Neural progenitor cell (in vitro differentiated cells): ENCODE measurements around the gene FRG1. TPM values are rescaled to one million over a fixed set of nuclear protein-coding genes. Genes with fewer than 3 reads are reported as not detected.
A peak's percentile ranks its signal among the peaks of the same experiment; 100 is the strongest.
"Not testable (repeated sequence)": the region's sequence is repeated elsewhere in the genome, so short reads cannot be mapped to it uniquely, and the experiment has no call there.

Experiments
- DNase-seq: peaks from one replicate; pipeline ENCODE4 v3.0.0-alpha.2; 2016; ENCODE audit warnings: low spot score
- H2AFZ ChIP-seq: fragments of 200-600 bp; sonication (generic); replicated peaks from 2 replicates; pipeline ENCODE4 v1.6.1; 2016; ENCODE audit warnings: antibody characterized with exemption
- H3F3A ChIP-seq: fragments of 200-600 bp; sonication (generic); 2 replicates; pipeline ENCODE4 v1.6.1; 2016; ENCODE audit warnings: antibody characterized with exemption, low read depth
- H3K27ac ChIP-seq: fragments of 200-600 bp; sonication (generic); 2 replicates; pipeline ENCODE4 v1.5.1; 2016; ENCODE audit warnings: mild to moderate bottlenecking
- H3K27me3 ChIP-seq: fragments of 200-600 bp; sonication (generic); 2 replicates; pipeline ENCODE4 v1.6.1; 2016; ENCODE audit warnings: mild to moderate bottlenecking, moderate library complexity
- H3K36me3 ChIP-seq: fragments of 200-600 bp; sonication (generic); 2 replicates; pipeline ENCODE4 v1.5.1; 2016
- H3K4me1 ChIP-seq: fragments of 200-600 bp; sonication (generic); 2 replicates; pipeline ENCODE4 v1.6.1; 2016; ENCODE audit warnings: mixed run types
- H3K4me2 ChIP-seq: fragments of 200-600 bp; sonication (generic); 2 replicates; pipeline ENCODE4 v1.6.1; 2016
- H3K4me3 ChIP-seq: fragments of 200-600 bp; sonication (generic); 2 replicates; pipeline ENCODE4 v1.5.1; 2016
- H3K79me2 ChIP-seq: fragments of 200-600 bp; sonication (generic); 2 replicates; pipeline ENCODE4 v1.6.1; 2016; ENCODE audit warnings: low read depth
- H3K9ac ChIP-seq: fragments of 200-600 bp; sonication (generic); 2 replicates; pipeline ENCODE4 v1.6.1; 2016
- H3K9me3 ChIP-seq: fragments of 200-600 bp; sonication (generic); 2 replicates; pipeline ENCODE4 v1.5.1; 2016; ENCODE audit warnings: low read depth
- H4K20me1 ChIP-seq: fragments of 200-600 bp; sonication (generic); 2 replicates; pipeline ENCODE4 v1.6.1; 2016; ENCODE audit warnings: low read depth
- H3K27ac Mint-ChIP-seq: 3 replicates; pipeline ENCODE4 v1.8.0; 2021; ENCODE audit warnings: mixed read lengths
- H3K27me3 Mint-ChIP-seq: 2 replicates; pipeline ENCODE4 v1.8.0; 2022; ENCODE audit warnings: low read depth, mild to moderate bottlenecking, inconsistent platforms, moderate library complexity, mixed read lengths; ENCODE audit not compliant: insufficient read depth
- H3K36me3 Mint-ChIP-seq: 3 replicates; pipeline ENCODE4 v1.8.0; 2021; ENCODE audit warnings: mixed read lengths
- H3K4me1 Mint-ChIP-seq: 3 replicates; pipeline ENCODE4 v1.8.0; 2021; ENCODE audit warnings: mixed read lengths
- H3K4me3 Mint-ChIP-seq: 3 replicates; pipeline ENCODE4 v1.8.0; 2021; ENCODE audit warnings: mild to moderate bottlenecking, moderate library complexity, mixed read lengths
- H3K9me3 Mint-ChIP-seq: 3 replicates; pipeline ENCODE4 v1.8.0; 2020; ENCODE audit warnings: mixed read lengths
- EZH2 ChIP-seq: fragments of 200-600 bp; sonication (generic); IDR thresholded peaks from 2 replicates; pipeline ENCODE4 v1.6.1; 2017; ENCODE audit warnings: antibody characterized with exemption, mild to moderate bottlenecking, moderate library complexity
- EZH2phosphoT487 ChIP-seq: fragments of 200-600 bp; sonication (generic); IDR thresholded peaks from 2 replicates; pipeline ENCODE4 v1.6.1; 2017; ENCODE audit warnings: antibody characterized with exemption
- total RNA-seq: library from RNA; depleted of rRNA; stranded (reverse); fragments of >200 nt; gene quantifications from 2 replicates; pipeline ENCODE4 v1.2.3, GENCODE V29; 2015; ENCODE audit warnings: low replicate concordance
- TF ChIP-seq, protein P1 (sequence below): fragments of 200-600 bp; sonication (generic); IDR thresholded peaks from 2 replicates; pipeline ENCODE4 v1.5.1; 2017; ENCODE audit warnings: antibody characterized with exemption, mild to moderate bottlenecking

The FRG1 gene
- total RNA-seq, 1 donor from 2014 or later, result 127 TPM

DNA sequence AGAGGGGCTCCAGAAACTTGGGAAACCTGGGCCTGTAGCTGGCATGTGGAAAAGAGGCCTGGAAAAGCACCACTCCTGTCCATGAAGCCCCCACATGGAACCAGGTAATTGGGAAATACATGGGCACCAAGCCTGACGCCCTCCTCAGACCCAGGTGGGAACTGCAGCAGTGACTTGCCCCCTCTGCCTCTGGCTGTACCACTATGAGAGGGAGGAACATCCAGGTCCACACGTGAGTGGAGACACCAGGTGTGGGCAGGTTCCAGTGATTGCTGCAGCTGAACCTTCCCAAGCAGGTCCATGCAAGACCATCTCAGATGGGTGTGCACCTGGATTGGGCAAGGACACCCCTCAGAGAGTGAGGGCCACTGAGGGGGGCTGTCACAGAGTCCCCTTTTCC, 39.6 kb downstream of the FRG1 start:
- not testable (repeated sequence) for H3K36me3 Mint-ChIP-seq, H3K27ac Mint-ChIP-seq, H3K4me1 ChIP-seq, H3K27me3 Mint-ChIP-seq, H3F3A ChIP-seq, H3K9me3 ChIP-seq, H3K79me2 ChIP-seq, H3K27ac ChIP-seq, H3K9ac ChIP-seq, H3K36me3 ChIP-seq, H3K4me1 Mint-ChIP-seq, H3K4me3 ChIP-seq, DNase-seq, H4K20me1 ChIP-seq, H3K4me2 ChIP-seq, H3K27me3 ChIP-seq, H3K4me3 Mint-ChIP-seq
- peaks cover 28% of the 10 kb centered on the region for H3K9me3 Mint-ChIP-seq
- TF ChIP-seq, protein P1, sequence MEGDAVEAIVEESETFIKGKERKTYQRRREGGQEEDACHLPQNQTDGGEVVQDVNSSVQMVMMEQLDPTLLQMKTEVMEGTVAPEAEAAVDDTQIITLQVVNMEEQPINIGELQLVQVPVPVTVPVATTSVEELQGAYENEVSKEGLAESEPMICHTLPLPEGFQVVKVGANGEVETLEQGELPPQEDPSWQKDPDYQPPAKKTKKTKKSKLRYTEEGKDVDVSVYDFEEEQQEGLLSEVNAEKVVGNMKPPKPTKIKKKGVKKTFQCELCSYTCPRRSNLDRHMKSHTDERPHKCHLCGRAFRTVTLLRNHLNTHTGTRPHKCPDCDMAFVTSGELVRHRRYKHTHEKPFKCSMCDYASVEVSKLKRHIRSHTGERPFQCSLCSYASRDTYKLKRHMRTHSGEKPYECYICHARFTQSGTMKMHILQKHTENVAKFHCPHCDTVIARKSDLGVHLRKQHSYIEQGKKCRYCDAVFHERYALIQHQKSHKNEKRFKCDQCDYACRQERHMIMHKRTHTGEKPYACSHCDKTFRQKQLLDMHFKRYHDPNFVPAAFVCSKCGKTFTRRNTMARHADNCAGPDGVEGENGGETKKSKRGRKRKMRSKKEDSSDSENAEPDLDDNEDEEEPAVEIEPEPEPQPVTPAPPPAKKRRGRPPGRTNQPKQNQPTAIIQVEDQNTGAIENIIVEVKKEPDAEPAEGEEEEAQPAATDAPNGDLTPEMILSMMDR, result peak; percentile 9
- peak overlapping the region; percentile 57 for H2AFZ ChIP-seq

DNA sequence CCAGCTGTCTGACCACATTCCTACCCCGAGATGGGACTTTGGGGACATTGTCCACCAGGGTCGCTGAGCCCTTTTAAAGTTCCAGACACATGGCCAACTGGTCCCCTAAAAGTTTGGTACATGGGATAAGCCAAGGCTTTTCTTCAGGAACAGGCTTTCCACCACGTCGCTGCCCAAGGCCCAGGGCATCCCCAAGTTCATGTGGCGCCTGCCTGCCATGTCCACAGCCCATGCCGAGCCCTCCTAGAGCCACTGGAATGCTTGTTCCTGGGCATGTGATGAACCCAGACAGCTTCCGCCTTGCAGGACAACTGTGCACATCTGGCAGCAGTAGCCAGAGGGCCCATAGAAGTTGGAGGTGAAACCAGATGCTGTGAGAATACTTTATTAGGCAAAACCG, 41.3 kb downstream of the FRG1 start:
- Histone ChIP-seq H4K20me1 (no peaks in the 10 kb centered on the region), H3F3A (no peaks in the 10 kb centered on the region), H3K27me3 (no peaks in the 10 kb centered on the region), H3K4me3 (no peak overlapping the region), H3K4me1 (no peaks in the 10 kb centered on the region), H3K4me2 (no peak overlapping the region), H3K9ac (no peak overlapping the region), H3K9me3 (no peaks in the 10 kb centered on the region), H2AFZ (no peak overlapping the region), H3K36me3 (no peaks in the 10 kb centered on the region), H3K27ac (no peak overlapping the region), H3K79me2 (no peaks in the 10 kb centered on the region)
- Mint-ChIP-seq H3K27ac (no peak overlapping the region), H3K27me3 (peaks cover 2% of the 10 kb centered on the region), H3K4me1 (peaks cover 3% of the 10 kb centered on the region), H3K4me3 (no peak overlapping the region), H3K36me3 (no peaks in the 10 kb centered on the region), H3K9me3 (peaks cover 28% of the 10 kb centered on the region)
- TF ChIP-seq EZH2 (no peak), EZH2phosphoT487 (no peak)
- TF ChIP-seq, protein P1, result no peak
- DNase-seq, result no peak

DNA sequence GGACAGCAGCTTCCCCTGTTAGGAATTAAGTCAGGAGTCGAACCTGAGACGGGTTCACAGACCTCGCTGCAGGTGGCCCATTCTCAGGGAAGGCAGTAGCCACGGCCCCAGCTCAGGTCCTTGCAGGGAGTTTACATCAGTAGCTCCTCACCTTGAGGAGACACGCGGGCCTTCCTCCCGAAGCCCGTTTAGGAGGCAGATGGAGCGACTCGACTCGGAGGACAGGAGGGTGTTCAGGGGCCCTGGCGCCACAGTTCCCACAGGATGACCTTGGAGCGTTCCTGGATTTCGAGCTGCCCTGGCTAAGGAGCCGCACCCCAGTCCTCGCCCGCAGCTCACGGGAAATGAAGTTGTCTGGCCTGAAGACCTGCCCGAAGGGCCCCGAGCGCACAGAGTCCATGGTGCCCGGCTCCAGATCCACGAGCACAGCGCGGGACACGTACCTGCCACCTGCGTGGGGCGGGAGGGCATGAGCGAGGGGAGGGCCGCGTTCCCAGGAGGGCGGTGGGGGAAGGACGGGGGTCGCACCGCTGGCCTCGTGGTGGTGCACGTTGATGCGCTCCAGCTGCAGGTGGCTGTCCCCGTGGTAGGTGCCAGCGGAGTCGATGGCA, 43.3 kb downstream of the FRG1 start:
- DNase-seq, H2AFZ ChIP-seq, H3K4me1 ChIP-seq, H3K4me2 ChIP-seq, H3K4me3 ChIP-seq, H3K36me3 Mint-ChIP-seq, H3K4me1 Mint-ChIP-seq, H3K4me3 Mint-ChIP-seq, H3F3A ChIP-seq, H3K9ac ChIP-seq, H3K27ac Mint-ChIP-seq, H3K9me3 ChIP-seq, H4K20me1 ChIP-seq, H3K27ac ChIP-seq, H3K27me3 ChIP-seq, H3K36me3 ChIP-seq, H3K79me2 ChIP-seq, H3K27me3 Mint-ChIP-seq: not testable (repeated sequence)
- peaks cover 25% of the 10 kb centered on the region for H3K9me3 Mint-ChIP-seq

DNA sequence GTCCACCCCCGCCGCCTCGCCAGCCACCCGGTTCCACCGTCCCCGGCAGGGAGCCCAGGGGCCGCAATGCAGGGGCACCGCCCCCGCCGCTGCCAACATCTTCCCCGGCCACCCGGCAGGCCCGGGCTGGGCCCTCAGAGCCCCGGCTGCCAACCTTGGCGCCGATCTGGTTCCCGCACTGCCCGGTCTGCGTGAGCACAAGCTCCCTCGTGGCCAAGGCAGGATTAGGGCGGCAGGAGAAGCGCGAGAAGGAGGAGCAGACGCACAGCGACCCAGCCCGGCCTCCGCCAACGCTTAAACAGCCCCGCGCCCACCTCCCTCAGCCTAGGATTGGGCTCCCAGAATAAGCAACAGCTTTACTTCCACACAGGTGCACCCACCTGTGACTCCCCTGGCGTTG, 44.0 kb downstream of the FRG1 start:
- peaks cover 23% of the 10 kb centered on the region for H3K9me3 Mint-ChIP-seq

DNA sequence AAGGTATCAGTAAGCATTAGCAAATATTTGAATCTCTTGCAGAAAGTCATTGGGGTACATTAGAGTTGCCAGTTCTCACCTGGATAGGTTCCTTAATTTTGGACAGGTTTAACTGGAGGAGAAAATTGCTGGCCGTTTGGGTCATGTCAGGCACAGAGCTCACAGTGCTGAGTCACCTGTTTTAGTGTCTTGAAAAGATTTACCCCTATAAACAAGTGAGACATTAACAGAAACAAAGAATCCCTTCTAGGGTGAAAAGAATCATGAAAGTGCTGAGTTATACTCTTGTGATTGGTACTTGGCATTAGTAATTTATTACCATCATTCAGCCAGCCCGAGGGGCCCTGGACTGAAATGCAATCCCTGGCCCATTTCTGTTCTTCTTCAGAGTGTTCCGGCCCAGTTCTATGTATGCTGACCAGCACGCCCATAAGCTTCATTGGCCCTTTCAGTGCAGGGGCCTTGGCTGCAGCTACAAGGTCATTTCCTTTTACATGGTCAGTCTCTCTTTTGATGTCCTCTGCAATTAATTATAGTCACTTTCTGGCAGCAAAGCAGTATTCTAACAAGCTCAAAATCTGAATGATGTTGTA, 45.1 kb downstream of the FRG1 start:
- H4K20me1 ChIP-seq, H3K9ac ChIP-seq, H3K36me3 ChIP-seq, H3F3A ChIP-seq, H3K79me2 ChIP-seq, H3K4me2 ChIP-seq, H3K9me3 ChIP-seq, H3K4me1 Mint-ChIP-seq, H3K4me3 Mint-ChIP-seq, H3K4me3 ChIP-seq, H2AFZ ChIP-seq, H3K4me1 ChIP-seq, H3K36me3 Mint-ChIP-seq, H3K27ac Mint-ChIP-seq, H3K27ac ChIP-seq, H3K27me3 Mint-ChIP-seq, DNase-seq, H3K27me3 ChIP-seq: not testable (repeated sequence)
- H3K9me3 Mint-ChIP-seq, result peaks cover 21% of the 10 kb centered on the region

More for the DNA sequence above, 44.0 kb downstream of the FRG1 start:
- not testable (repeated sequence) for H3K36me3 Mint-ChIP-seq, H3K36me3 ChIP-seq, DNase-seq, H3K4me3 Mint-ChIP-seq, H3K27ac ChIP-seq, H3K4me3 ChIP-seq, H3K27me3 ChIP-seq, H3K27me3 Mint-ChIP-seq, H3K79me2 ChIP-seq, H3K4me1 Mint-ChIP-seq, H4K20me1 ChIP-seq, H3K9ac ChIP-seq, H2AFZ ChIP-seq, H3K9me3 ChIP-seq, H3F3A ChIP-seq, H3K27ac Mint-ChIP-seq, H3K4me2 ChIP-seq, H3K4me1 ChIP-seq
